HCT116 (cell line): ENCODE measurements around the gene BSN.

ENCODE experiments used
- CEBPB ChIP-seq: IDR thresholded peaks from 2 replicates; pipeline ENCODE4 v1.6.1; 2012; ENCODE audit warnings: low read depth
- CTCF ChIP-seq, 3 experiments: fragments of 200-600 bp in 1 of 3; sonication (generic) in 1 of 3; IDR thresholded peaks in 2 of 3; conservative IDR thresholded peaks in 1 of 3; 2 replicates each; pipeline ENCODE4 v1.5.1; 2012 to 2017; ENCODE audit warnings: low read depth in 2 of 3, low read length in 2 of 3, antibody characterized with exemption in 1 of 3, borderline replicate concordance in 1 of 3, control low read depth in 1 of 3, mild to moderate bottlenecking in 1 of 3, mixed read lengths in 1 of 3, mixed run types in 1 of 3, moderate library complexity in 1 of 3; ENCODE audit not compliant: insufficient read depth in 1 of 3
- EZH2 ChIP-seq: fragments of 200-600 bp; sonication (generic); IDR thresholded peaks from 2 replicates; pipeline ENCODE4 v1.6.1; 2017; ENCODE audit warnings: antibody characterized with exemption, mixed run types
- JUND ChIP-seq: IDR thresholded peaks from 2 replicates; pipeline ENCODE4 v1.6.1; 2012
- POLR2A ChIP-seq: IDR thresholded peaks from 2 replicates; pipeline ENCODE4 v1.7.0; 2011; ENCODE audit warnings: borderline replicate concordance; ENCODE audit not compliant: insufficient read depth, insufficient read length; ENCODE audit errors: extremely low read depth
- RAD21 ChIP-seq: IDR thresholded peaks from 2 replicates; pipeline ENCODE4 v1.6.1; 2012; ENCODE audit warnings: low read depth, mild to moderate bottlenecking
- SIN3A ChIP-seq: IDR thresholded peaks from 2 replicates; pipeline ENCODE4 v1.6.1; 2012; ENCODE audit warnings: low read depth
- SP1 ChIP-seq: IDR thresholded peaks from 2 replicates; pipeline ENCODE4 v1.6.1; 2012; ENCODE audit warnings: low read depth
- ZBTB33 ChIP-seq: IDR thresholded peaks from 2 replicates; pipeline ENCODE4 v1.6.1; 2011; ENCODE audit warnings: mild to moderate bottlenecking, low read length, moderate library complexity; ENCODE audit not compliant: insufficient replicate concordance; ENCODE audit errors: extremely low read depth
- TF ChIP-seq, protein P1 (sequence below): IDR thresholded peaks from 2 replicates; pipeline ENCODE4 v1.6.1; 2012

GRCh38 chr3:49647741-49648140 is 93.5 kb downstream of the BSN start:
- TF ChIP-seq CTCF (IDR thresholded peaks at IDR 0.05 in 2 of 3, conservative IDR thresholded peaks at IDR 0.05 in 1 of 3; ENCODE audit: borderline replicate concordance in 1 of 3, insufficient read depth in 1 of 3, low read depth in 2 of 3, low read length in 2 of 3) (no peak), EZH2 (no peak), CEBPB (no peak), SP1 (no peak), SIN3A (no peak), RAD21 (no peak), JUND (no peak), POLR2A (no peak), ZBTB33 (no peak)
- TF ChIP-seq, protein P1, sequence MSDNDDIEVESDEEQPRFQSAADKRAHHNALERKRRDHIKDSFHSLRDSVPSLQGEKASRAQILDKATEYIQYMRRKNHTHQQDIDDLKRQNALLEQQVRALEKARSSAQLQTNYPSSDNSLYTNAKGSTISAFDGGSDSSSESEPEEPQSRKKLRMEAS, result no peak
